Activated B cell treated with CpG ODN at 0.5 μM for 24 hours (primary cell): ENCODE results near the gene AK9. TPM values are rescaled to one million over a fixed set of nuclear protein-coding genes. Genes with fewer than 3 reads are reported as not detected.

ENCODE experiments used
- ATAC-seq: fragments of 200-7000 bp; cut with Tn5 transposase; one replicate; pipeline ENCODE4 v1.10.0; 2021; ENCODE audit warnings: low read depth, mild to moderate bottlenecking, moderate library complexity
- CTCF ChIA-PET: fragments of 350-600 bp; sonication (Branson Sonifier 250); formaldehyde crosslinking; loops from one replicate; lab custom pipeline; 2021; ENCODE audit warnings: antibody characterized with exemption; lab: Charles Lee
- POLR2A ChIA-PET: fragments of 350-600 bp; sonication (Branson Sonifier 250); formaldehyde crosslinking; loops from one replicate; lab custom pipeline; 2021; ENCODE audit warnings: antibody characterized with exemption; lab: Charles Lee
- DNase-seq: peaks from one replicate; pipeline ENCODE4 v3.0.0; 2022
- H3K27ac Mint-ChIP-seq: one replicate; pipeline ENCODE4 v1.8.0; 2020; ENCODE audit warnings: mixed read lengths
- H3K27me3 Mint-ChIP-seq: one replicate; pipeline ENCODE4 v1.8.0; 2021; ENCODE audit warnings: mixed read lengths
- H3K36me3 Mint-ChIP-seq: one replicate; pipeline ENCODE4 v1.8.0; 2021; ENCODE audit warnings: low read depth, mixed read lengths
- H3K4me1 Mint-ChIP-seq: one replicate; pipeline ENCODE4 v1.8.0; 2021; ENCODE audit warnings: mixed read lengths
- H3K4me3 Mint-ChIP-seq: one replicate; pipeline ENCODE4 v1.8.0; 2020; ENCODE audit warnings: mild to moderate bottlenecking, mixed read lengths
- H3K9me3 Mint-ChIP-seq: one replicate; pipeline ENCODE4 v1.8.0; 2020; ENCODE audit warnings: mixed read lengths
- CTCF ChIP-seq: fragments of 200-600 bp; IDR thresholded peaks from one replicate; pipeline ENCODE4 v1.8.0; 2022; ENCODE audit warnings: antibody characterized with exemption, mild to moderate bottlenecking
- intact Hi-C: fragments of 100-400 bp; cut with micrococcal nuclease; formaldehyde crosslinking; loops from one replicate; pipeline ENCODE4 v1.15.1; 2024
- total RNA-seq: library from RNA; stranded (reverse); gene quantifications from 2 replicates; pipeline ENCODE4 v1.2.3, GENCODE V29; 2022

Gene AK9
- total RNA-seq, 1 donor from 2014 or later: 9.1 TPM

DNA sequence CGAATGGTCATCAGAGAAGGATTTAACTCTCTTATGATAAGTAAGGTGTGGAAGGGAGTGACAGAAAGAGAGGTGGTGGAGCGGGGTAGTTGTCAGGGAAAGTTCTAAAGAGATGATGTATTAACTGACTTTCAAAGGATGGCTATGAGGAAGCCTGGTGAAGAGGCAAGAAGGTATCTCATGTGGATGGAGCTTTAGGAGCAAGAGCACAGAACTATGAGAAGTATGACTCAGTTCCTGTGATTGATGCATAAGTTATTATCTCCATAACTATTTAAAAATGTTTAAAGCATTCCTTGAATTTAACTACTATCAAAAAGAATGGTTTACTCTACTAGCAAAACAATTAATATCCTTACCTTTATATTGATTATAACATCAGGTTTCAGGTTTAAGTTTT lies 28.8 kb downstream of the AK9 start:
- H3K36me3 Mint-ChIP-seq: peaks cover 11% of the 10 kb centered on the region
- no peak for DNase-seq
- H3K4me1 Mint-ChIP-seq: no peaks in the 10 kb centered on the region
- POLR2A ChIA-PET: no interaction called here
- intact Hi-C loops: no loop called here
- H3K4me3 Mint-ChIP-seq: no peak overlapping the region
- no peak for ATAC-seq
- H3K9me3 Mint-ChIP-seq: no peaks in the 10 kb centered on the region
- no peak overlapping the region for H3K27ac Mint-ChIP-seq
- no peaks in the 10 kb centered on the region for H3K27me3 Mint-ChIP-seq
- CTCF ChIA-PET: no interaction called here
- TF ChIP-seq CTCF: no peak

DNA sequence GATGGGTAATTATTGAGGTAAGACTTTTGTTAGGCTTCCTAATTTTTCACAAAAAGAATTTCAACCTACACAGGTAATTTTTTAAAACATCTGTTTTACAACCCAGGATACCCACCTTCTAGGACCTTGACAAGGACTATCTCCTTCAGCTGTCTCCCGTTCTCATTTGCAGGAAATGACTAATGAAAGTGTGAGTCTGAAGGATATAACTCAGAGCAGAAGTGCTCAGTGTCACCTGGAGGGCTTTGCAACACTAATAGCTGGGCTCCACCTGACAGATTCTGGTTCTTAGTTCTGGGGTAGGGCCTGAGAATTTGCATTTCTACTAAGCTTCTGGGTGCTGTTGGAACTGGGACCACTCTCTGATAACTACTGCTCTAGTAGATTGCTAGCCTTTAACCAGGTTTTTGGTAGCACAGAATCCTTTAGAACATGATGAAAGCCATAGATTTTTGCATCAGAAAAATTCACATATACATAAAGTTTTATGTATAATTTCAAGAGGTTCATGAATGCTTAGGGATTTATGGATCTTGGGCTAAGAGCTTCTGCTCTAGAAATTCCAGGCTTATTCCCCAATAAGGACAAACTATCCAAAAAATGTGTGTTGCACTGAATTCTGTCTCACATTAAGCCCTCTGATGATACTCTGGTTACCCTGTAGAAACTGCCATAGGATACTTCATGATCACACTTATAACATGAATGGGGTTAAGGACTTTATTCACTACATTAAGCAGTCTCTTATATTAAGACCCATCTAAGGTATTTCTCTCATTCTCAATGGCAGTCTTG lies 30.3 kb downstream of the AK9 start:
- Mint-ChIP-seq H3K4me1 (no peaks in the 10 kb centered on the region), H3K27me3 (no peaks in the 10 kb centered on the region), H3K9me3 (no peaks in the 10 kb centered on the region), H3K36me3 (peaks cover 20% of the 10 kb centered on the region), H3K27ac (no peak overlapping the region), H3K4me3 (no peak overlapping the region)
- POLR2A ChIA-PET: no interaction called here
- DNase-seq: no peak
- CTCF ChIA-PET: no interaction called here
- ATAC-seq: no peak
- intact Hi-C loops: no loop called here
- TF ChIP-seq CTCF: no peak

DNA sequence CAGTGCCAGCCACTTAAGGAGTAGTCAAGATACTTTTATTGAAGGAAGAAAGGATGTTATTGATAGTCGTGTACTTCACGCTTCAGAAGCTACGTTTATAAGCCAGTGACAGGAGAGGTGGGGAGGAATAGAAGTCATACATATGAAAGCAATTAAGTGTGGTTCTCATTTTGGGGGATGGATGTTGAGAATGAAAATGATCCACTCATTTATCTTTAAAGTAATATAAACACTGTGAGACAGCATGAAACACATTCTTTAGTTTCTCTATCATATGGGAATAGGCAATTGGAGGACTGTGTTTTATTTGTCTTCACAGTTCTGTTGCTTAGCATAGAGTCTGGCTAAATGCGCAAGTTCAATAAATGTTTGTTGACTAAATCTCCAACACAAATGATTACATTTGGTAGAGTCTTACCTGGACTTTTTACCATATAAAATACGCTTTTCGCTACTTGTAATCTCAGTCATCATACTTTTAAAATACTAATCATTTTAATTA lies 35.2 kb downstream of the AK9 start:
- H3K4me3 Mint-ChIP-seq: no peak overlapping the region

GRCh38 chr6:109653264-109653663 lies 37.7 kb downstream of the AK9 start:
- Mint-ChIP-seq H3K27ac (no peak overlapping the region), H3K4me3 (no peak overlapping the region), H3K27me3 (no peaks in the 10 kb centered on the region), H3K36me3 (peaks cover 24% of the 10 kb centered on the region), H3K4me1 (no peaks in the 10 kb centered on the region), H3K9me3 (no peaks in the 10 kb centered on the region)
- no peak for TF ChIP-seq CTCF
- ATAC-seq (no peak), DNase-seq (no peak)
- POLR2A ChIA-PET: no interaction called here
- intact Hi-C loops: no loop called here
- CTCF ChIA-PET: no interaction called here

More for the DNA sequence above, 35.2 kb downstream of the AK9 start:
- H3K9me3 Mint-ChIP-seq: no peaks in the 10 kb centered on the region
- CTCF ChIA-PET: interaction anchor here (1.6 kb wide), 1 partner anchor 384 kb away, joined by 3 read pairs; no protein-coding TSS in a partner anchor
- no peaks in the 10 kb centered on the region for H3K4me1 Mint-ChIP-seq
- POLR2A ChIA-PET: no interaction called here
- H3K27ac Mint-ChIP-seq: no peak overlapping the region
- TF ChIP-seq CTCF: no peak
- intact Hi-C loops: no loop called here
- ATAC-seq (no peak), DNase-seq (no peak)
- H3K27me3 Mint-ChIP-seq: no peaks in the 10 kb centered on the region
- peaks cover 24% of the 10 kb centered on the region for H3K36me3 Mint-ChIP-seq

DNA sequence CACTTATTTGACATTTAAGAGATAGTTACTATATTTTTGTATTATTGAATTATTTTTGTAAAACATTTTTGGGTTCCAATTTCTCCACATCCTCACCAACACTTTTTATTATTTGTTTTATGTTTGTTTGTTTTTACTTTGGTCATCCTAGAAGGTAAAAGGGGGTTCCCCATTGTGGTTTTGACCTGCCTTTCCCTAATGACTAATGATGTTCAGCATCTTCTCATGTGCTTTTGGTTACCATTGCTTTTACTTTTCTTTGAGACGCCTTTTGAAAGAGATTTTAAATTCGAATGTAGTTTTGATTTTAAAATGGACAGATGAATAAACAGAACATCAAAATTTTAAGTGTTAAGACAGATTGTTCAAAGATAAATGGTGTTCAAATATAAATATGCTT lies 46.9 kb downstream of the AK9 start:
- intact Hi-C loops: no loop called here
- Mint-ChIP-seq H3K4me3 (no peak overlapping the region), H3K9me3 (peaks cover 3% of the 10 kb centered on the region), H3K36me3 (peaks cover 53% of the 10 kb centered on the region), H3K4me1 (no peaks in the 10 kb centered on the region), H3K27ac (no peak overlapping the region), H3K27me3 (no peaks in the 10 kb centered on the region)
- CTCF ChIA-PET: no interaction called here
- no peak for DNase-seq
- no peak for ATAC-seq
- POLR2A ChIA-PET: no interaction called here
- TF ChIP-seq CTCF: no peak
